ENCODE measurements around the gene MRPL58. TPM values are rescaled to one million over a fixed set of nuclear protein-coding genes. Genes with fewer than 3 reads are reported as not detected.

Gene MRPL58
- polyA plus RNA-seq, 1 donor (not counting 4 experiments of a cell fraction or from before 2014, with no cell fraction given) = 61.1 TPM

GRCh38 chr17:75049706-75050105 is 37.2 kb downstream of the MRPL58 start:
- no peak overlapping the region for H3K4me3 ChIP-seq (ENCODE audit: control insufficient read depth in 2 of 3, extremely low read depth in 1 of 3, insufficient read depth in 2 of 3, low read depth in 1 of 3, low read length in 3 of 3)
- no peaks in the 10 kb centered on the region for H3K9me1 ChIP-seq (ENCODE audit: control insufficient read depth, extremely low read depth, insufficient read depth, low read length)
- peaks cover 10 to 22% of the 10 kb centered on the region in 2 experiments for H3K36me3 ChIP-seq (ENCODE audit: control insufficient read depth in 2 of 2, extremely low read depth in 1 of 2, insufficient read depth in 2 of 2, low read length in 2 of 2)
- no peak overlapping the region for H3K27ac ChIP-seq (ENCODE audit: control insufficient read depth, insufficient read depth, low read length)
- no peak overlapping the region for H3K9ac ChIP-seq (ENCODE audit: control insufficient read depth, extremely low read depth, insufficient read depth, low read length)
- DNase-seq (ENCODE audit: low read depth, low spot score) (no peak), FAIRE-seq (no peak)
- peaks cover 16% of the 10 kb centered on the region for H3K79me2 ChIP-seq (ENCODE audit: control insufficient read depth, insufficient read depth, low read length)
- dilution Hi-C loops (cut with MboI; ENCODE audit: extremely low pct_ligation_motif_present, low sequenced_read_pairs) = no loop called here
- peaks cover 14% of the 10 kb centered on the region for H3K4me1 ChIP-seq (ENCODE audit: control insufficient read depth, extremely low read depth, insufficient read depth, low read length)
- no peak overlapping the region for H2AFZ ChIP-seq (ENCODE audit: control insufficient read depth, low read length)
- H4K20me1 ChIP-seq (ENCODE audit: control insufficient read depth, extremely low read depth, insufficient read depth, low read length) = no peaks in the 10 kb centered on the region
- no peaks in the 10 kb centered on the region for H3K9me3 ChIP-seq (ENCODE audit: control insufficient read depth, low read depth, low read length)
- no peaks in the 10 kb centered on the region for H3K27me3 ChIP-seq (ENCODE audit: control insufficient read depth, extremely low read depth, insufficient read depth, low read length)
- TF ChIP-seq EZH2 (IDR thresholded peaks at IDR 0.05; ENCODE audit: low read length) = no peak
- no peak overlapping the region for H3K4me2 ChIP-seq (ENCODE audit: control insufficient read depth, extremely low read depth, insufficient read depth, low read depth, low read length)

- Histone ChIP-seq H3K4me3 (ENCODE audit: control insufficient read depth in 2 of 3, extremely low read depth in 1 of 3, insufficient read depth in 2 of 3, low read depth in 1 of 3, low read length in 3 of 3) (no peak overlapping the region), H4K20me1 (ENCODE audit: control insufficient read depth, extremely low read depth, insufficient read depth, low read length) (no peaks in the 10 kb centered on the region), H3K4me1 (ENCODE audit: control insufficient read depth, extremely low read depth, insufficient read depth, low read length) (peaks cover 14% of the 10 kb centered on the region), H3K27me3 (ENCODE audit: control insufficient read depth, extremely low read depth, insufficient read depth, low read length) (no peaks in the 10 kb centered on the region), H3K9me3 (ENCODE audit: control insufficient read depth, low read depth, low read length) (no peaks in the 10 kb centered on the region), H3K4me2 (ENCODE audit: control insufficient read depth, extremely low read depth, insufficient read depth, low read depth, low read length) (no peak overlapping the region), H3K36me3 (ENCODE audit: control insufficient read depth in 2 of 2, extremely low read depth in 1 of 2, insufficient read depth in 2 of 2, low read length in 2 of 2) (peaks cover 12 to 25% of the 10 kb centered on the region in 2 experiments), H2AFZ (ENCODE audit: control insufficient read depth, low read length) (no peak overlapping the region), H3K9me1 (ENCODE audit: control insufficient read depth, extremely low read depth, insufficient read depth, low read length) (no peaks in the 10 kb centered on the region), H3K9ac (ENCODE audit: control insufficient read depth, extremely low read depth, insufficient read depth, low read length) (no peak overlapping the region), H3K79me2 (ENCODE audit: control insufficient read depth, insufficient read depth, low read length) (peaks cover 5% of the 10 kb centered on the region), H3K27ac (ENCODE audit: control insufficient read depth, insufficient read depth, low read length) (no peak overlapping the region)
- dilution Hi-C loops (cut with MboI; ENCODE audit: extremely low pct_ligation_motif_present, low sequenced_read_pairs) = no loop called here
- no peak for TF ChIP-seq EZH2 (IDR thresholded peaks at IDR 0.05; ENCODE audit: low read length)
- DNase-seq (ENCODE audit: low read depth, low spot score) (no peak), FAIRE-seq (no peak)
Measured at GRCh38 chr17:75051941-75052340, 39.5 kb downstream of the MRPL58 start.

GRCh38 chr17:75059369-75060345 is 47.2 kb downstream of the MRPL58 start:
- H3K79me2 ChIP-seq (ENCODE audit: control insufficient read depth, insufficient read depth, low read length) = no peaks in the 10 kb centered on the region
- FAIRE-seq (peak; percentile 67), DNase-seq (ENCODE audit: low read depth, low spot score) (no peak)
- H2AFZ ChIP-seq (ENCODE audit: control insufficient read depth, low read length) = no peak overlapping the region
- no peaks in the 10 kb centered on the region for H3K9me3 ChIP-seq (ENCODE audit: control insufficient read depth, low read depth, low read length)
- H3K4me2 ChIP-seq (ENCODE audit: control insufficient read depth, extremely low read depth, insufficient read depth, low read depth, low read length) = no peak overlapping the region
- H3K4me3 ChIP-seq (ENCODE audit: control insufficient read depth in 2 of 3, extremely low read depth in 1 of 3, insufficient read depth in 2 of 3, low read depth in 1 of 3, low read length in 3 of 3) = no peak overlapping the region
- H3K9me1 ChIP-seq (ENCODE audit: control insufficient read depth, extremely low read depth, insufficient read depth, low read length) = no peaks in the 10 kb centered on the region
- no peak for TF ChIP-seq EZH2 (IDR thresholded peaks at IDR 0.05; ENCODE audit: low read length)
- TF ChIP-seq CTCF (optimal IDR thresholded peaks at IDR 0.05 in 1 of 3, IDR thresholded peaks at IDR 0.05 in 1 of 3, conservative IDR thresholded peaks at IDR 0.05 in 1 of 3; ENCODE audit: extremely low read depth in 1 of 3, insufficient read depth in 2 of 3, low read length in 3 of 3) = peak; percentile 17 to 36 (median 21)
- no peak overlapping the region for H3K27ac ChIP-seq (ENCODE audit: control insufficient read depth, insufficient read depth, low read length)
- no peaks in the 10 kb centered on the region for H3K4me1 ChIP-seq (ENCODE audit: control insufficient read depth, extremely low read depth, insufficient read depth, low read length)
- H3K36me3 ChIP-seq (ENCODE audit: control insufficient read depth in 2 of 2, extremely low read depth in 1 of 2, insufficient read depth in 2 of 2, low read length in 2 of 2) = peaks cover 25 to 42% of the 10 kb centered on the region in 2 experiments
- dilution Hi-C loops (cut with MboI; ENCODE audit: extremely low pct_ligation_motif_present, low sequenced_read_pairs) = no loop called here
- H3K9ac ChIP-seq (ENCODE audit: control insufficient read depth, extremely low read depth, insufficient read depth, low read length) = no peak overlapping the region
- H4K20me1 ChIP-seq (ENCODE audit: control insufficient read depth, extremely low read depth, insufficient read depth, low read length) = no peaks in the 10 kb centered on the region
- H3K27me3 ChIP-seq (ENCODE audit: control insufficient read depth, extremely low read depth, insufficient read depth, low read length) = no peaks in the 10 kb centered on the region

All from keratinocyte (primary cell).